HG03280 (cell line): Measurements from ENCODE around the gene LCMT1.
"Not testable (repeated sequence)": the region's sequence is repeated elsewhere in the genome, so short reads cannot be mapped to it uniquely, and the experiment has no call there.

ENCODE experiments used
- ATAC-seq: cut with Tn5 transposase; IDR thresholded peaks from one replicate; pipeline ENCODE4 v1.9.1; 2021; ENCODE audit warnings: mild to moderate bottlenecking, moderate library complexity; ENCODE audit not compliant: unreplicated experiment

Gene LCMT1

GRCh38 chr16:25111403-25112166 lies at the start of gene LCMT1:
Gene LCMT1 (plus strand): TSS chr16:25111742. CDS start chr16:25111884, 142 bp downstream.
- ATAC-seq, result peak; percentile 93

DNA sequence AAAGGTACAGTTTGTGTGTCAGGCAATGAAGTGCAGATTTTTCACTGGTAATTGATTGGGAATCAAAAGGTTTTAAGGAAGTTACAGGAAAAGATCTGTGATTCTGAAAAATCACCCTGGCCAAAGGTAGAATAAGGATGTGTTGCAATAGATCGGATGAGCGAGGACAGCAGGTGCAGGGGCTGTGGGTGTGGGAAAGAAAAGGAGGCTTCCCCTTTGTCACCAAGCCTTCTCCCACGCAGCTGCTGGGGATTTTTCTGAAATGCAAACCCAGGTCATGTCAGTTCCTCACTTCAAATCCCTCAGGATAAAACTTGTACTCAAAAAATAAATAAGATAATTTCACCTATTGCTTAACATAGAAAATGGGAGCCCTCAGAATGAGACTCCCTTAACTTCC lies 48.4 kb upstream of the LCMT1 start:
- no peak for ATAC-seq

- no peak for ATAC-seq
Observed at GRCh38 chr16:25063865-25064264, 47.7 kb upstream of the LCMT1 start.

- not testable (repeated sequence) for ATAC-seq
Observed at GRCh38 chr16:25064281-25064680, 47.3 kb upstream of the LCMT1 start.

DNA sequence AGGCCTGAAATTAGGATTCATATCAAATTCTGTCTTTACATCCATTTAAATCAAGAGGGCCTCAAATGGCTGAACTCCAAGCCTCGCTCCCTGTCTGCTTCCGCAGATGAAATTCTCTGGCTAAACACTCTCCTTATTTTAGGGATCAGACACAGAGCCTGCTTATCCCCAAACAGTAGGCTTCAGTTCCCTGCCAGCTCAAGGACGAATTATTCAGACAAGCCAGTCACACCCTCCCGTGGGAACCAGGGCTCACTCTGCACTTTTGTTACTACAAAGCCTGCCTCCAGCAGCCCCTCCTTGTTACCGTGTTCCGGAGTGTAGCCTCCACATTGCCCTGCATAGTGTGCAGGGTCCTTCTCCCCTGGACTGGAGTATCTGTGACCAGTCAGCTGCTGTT lies 46.6 kb upstream of the LCMT1 start:
- no peak for ATAC-seq

- no peak for ATAC-seq
Observed at GRCh38 chr16:25065899-25066298, 45.6 kb upstream of the LCMT1 start.

- ATAC-seq, result no peak
Observed at GRCh38 chr16:25066426-25066746, 45.2 kb upstream of the LCMT1 start.

DNA sequence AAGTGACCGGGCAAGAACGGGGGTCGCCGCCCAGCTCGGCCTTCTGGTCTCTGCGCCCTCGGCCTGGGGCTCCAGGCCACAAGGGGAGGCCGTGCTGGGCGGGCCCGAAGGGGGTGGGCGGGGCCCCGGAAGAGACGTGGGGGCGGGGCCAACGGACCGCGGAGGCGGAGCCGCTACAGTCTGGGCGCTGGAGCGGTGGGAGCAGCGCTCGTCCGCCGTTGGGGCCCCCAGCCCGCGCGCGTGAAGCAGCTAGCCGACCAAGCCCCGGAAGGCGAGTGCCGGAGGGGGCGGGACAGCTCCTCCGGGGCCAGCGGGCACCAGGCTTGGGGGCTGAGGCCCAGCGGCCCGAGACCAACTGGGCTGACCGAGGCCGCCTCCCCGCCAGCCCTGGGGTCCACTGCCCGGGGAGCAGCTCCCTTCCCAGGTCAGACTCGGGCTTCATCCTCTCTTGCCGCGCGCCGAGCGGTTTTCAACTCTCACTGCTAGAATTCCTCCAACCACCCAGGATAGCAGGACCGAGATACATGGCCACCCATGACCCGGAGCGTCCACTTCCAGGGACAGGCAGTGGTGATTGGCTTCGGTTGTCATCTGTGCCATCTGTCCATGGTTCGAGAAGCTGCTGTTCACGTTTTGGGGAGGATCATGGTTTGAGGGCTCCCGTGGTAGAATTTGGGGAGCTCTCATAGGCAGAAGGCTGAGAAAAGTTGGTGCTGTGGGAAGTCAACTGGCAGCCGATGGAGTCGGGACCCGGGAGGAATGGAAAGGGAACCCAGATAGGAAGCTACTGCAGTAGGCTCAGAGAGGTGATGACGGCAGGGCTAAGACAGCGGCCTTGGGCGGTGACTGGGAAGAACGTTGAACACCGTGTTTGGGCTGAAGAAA lies 44.6 kb upstream of the LCMT1 start:
- peak; percentile 93 for ATAC-seq

DNA sequence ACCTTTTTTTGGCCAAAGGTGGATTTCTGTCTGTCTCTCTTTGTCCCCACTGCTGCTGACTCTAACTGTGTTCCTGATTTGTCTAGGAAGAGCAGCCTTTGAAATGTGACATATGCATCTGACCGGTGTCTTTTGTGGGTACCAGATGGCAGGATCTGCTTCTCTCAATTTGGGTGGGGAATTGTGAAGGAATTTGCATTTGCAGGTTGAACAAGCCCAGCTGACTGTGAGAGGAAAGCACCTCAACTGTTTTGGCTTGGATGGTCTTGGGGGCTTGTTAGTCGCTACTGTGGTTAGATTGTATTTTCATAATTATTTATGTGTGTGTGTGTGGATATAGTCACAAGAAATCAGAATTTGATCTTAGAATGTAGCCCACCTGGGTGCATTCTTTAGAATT lies 37.7 kb upstream of the LCMT1 start:
- ATAC-seq, result no peak

DNA sequence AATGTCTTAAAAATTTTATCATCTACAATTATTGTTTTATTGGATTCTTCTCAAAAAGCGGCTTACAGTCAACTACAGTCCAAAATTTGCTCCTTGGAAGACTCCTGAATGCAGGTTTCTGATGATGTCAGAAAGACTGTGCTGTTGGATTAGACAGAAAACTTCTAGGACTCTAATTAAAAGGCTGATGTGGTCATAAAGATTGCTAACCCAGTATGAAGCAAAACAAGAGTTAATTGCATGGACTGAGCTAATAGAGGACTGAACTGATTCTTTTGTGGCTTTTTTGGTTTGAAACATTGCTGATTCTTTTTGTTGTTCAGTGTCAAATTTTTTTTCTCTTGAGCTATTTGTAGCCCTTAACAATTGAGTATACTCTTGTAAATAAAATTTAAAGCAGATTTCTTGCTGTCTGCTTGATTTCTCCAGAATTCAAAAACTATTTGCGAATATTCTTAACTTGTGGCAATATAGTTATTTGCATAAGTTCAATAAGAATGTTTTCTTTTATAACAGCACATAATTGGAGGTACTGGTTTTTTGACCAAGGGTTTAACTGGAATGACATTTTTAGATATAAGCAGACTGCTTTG lies 33.1 kb upstream of the LCMT1 start:
- ATAC-seq, result no peak

DNA sequence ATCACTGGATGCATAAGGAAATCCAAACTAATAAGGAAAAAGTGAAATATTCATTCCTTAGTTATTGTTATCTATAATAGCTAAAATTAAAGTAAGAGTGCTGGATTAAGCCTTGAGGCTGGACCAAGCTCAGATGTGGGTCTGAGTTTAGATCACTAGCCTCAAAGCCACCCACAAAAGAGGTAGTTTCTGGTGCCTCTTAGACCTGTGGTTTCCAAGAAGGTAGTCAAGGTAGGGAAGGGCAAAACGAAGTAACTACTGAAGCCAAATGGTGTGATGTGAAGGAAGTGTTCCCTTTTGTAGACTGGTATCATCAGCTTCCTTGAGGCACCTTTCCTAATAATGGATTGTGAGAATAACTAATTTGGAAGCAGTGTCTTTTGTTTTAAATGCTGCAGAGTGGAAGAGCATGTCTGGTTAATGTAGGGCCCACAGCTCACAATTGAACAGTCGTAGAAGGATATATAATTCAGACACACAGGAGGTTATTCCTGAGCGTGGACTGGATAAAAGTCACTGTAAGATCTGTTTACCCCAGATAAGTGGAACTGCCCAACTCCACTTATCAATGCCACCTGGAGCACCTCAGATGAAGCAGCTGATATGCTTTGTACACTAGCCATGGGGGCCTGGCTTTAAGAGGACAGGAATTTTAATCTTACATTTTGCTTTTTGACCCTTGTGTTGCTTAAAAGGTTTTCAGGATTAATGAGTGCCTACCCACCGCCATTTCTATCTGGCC lies 31.7 kb upstream of the LCMT1 start:
- no peak for ATAC-seq

DNA sequence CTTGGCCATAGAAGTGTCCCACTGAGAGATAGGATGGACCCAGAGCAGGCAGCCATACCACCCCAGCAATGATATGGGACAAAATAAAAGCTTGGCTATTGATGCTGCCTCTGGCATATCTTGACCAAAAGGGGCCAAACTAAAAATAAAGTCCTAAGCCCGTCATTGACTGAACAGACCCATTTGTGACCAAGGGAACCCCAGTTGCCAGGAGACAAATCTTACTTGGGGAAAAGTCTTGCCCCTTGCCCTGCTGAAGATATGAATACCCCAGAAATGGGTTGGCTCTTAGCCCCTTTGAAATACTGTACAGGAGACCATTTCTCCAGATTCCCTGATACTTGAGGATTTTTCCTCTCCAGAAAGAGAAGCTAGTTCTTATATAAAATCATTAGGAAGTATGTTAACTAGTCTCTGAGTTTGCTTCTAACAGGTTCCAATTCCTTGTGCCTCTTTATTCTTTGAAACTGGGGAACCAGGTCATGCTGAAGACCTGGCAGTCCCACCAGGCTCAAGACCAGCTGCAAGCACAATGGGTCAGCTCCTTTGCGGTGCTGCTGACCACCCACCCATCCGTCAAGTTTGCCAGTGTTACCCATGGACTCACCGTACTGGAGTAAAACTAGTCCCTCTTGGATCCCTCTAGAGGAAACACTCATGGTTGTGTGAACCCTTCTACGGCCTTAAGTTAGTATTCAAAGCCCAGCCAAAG lies 31.0 kb upstream of the LCMT1 start:
- no peak for ATAC-seq

DNA sequence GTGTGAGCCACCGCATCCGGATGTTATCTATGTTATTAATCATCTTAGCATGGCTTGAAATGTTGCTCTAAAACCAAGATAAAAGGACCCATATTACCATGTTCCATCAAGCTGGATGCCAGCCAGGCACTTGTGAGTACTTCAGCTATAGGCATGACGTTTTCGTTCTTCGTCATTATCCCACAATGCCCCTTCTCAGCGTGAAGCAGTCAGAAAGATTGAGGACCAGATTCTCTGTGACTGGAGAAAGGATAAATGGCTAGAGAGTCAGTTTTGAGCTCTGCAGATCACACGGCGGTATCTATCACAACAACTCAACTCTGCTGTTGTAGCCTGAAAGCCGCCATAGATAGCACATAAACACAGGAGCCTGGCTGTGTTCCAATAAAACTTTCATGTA lies 29.8 kb upstream of the LCMT1 start:
- no peak for ATAC-seq

DNA sequence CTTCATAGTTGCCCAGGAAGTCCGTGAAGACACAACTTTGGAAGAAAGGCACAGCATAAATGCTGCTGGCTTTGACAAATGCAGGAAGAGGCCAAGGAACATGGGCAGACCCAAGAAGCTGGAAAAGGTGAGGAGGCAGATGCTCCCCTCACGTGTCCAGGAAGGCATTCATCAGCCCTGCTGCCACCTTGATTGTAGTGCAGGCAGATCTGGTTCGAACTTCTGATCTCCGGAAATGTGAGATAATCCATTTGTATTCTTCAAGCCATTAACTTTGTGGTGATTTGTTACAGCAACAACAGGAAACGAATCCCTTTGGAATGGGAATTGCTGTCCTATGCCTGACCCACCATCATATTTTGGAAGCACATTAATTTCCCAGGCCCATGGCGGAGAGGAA lies 28.5 kb upstream of the LCMT1 start:
- no peak for ATAC-seq

GRCh38 chr16:25083701-25084100 lies 27.8 kb upstream of the LCMT1 start:
- ATAC-seq, result no peak

- ATAC-seq, result no peak
Observed at GRCh38 chr16:25084797-25085196, 26.7 kb upstream of the LCMT1 start.

DNA sequence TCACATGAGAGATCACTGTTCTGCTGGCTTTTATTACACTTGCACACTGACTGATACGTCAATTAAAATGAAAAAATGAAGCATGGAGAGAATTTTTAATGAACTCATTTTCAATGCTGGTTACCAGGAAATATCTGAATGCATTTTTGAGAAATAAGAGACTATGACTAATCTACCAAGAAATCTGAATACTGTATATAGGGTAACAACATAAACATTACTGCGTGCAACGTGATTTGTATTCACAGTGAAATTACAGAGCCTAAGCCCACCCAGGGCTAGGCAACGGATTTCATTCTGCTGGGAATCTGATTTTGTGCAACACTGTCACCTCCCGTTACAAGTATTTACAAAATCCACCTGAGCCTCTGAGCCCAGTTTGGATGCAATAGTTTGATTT lies 23.8 kb upstream of the LCMT1 start:
- ATAC-seq, result no peak

- ATAC-seq, result no peak
Observed at GRCh38 chr16:25089351-25089750, 22.2 kb upstream of the LCMT1 start.

GRCh38 chr16:25092441-25092840 lies 19.1 kb upstream of the LCMT1 start:
- no peak for ATAC-seq

DNA sequence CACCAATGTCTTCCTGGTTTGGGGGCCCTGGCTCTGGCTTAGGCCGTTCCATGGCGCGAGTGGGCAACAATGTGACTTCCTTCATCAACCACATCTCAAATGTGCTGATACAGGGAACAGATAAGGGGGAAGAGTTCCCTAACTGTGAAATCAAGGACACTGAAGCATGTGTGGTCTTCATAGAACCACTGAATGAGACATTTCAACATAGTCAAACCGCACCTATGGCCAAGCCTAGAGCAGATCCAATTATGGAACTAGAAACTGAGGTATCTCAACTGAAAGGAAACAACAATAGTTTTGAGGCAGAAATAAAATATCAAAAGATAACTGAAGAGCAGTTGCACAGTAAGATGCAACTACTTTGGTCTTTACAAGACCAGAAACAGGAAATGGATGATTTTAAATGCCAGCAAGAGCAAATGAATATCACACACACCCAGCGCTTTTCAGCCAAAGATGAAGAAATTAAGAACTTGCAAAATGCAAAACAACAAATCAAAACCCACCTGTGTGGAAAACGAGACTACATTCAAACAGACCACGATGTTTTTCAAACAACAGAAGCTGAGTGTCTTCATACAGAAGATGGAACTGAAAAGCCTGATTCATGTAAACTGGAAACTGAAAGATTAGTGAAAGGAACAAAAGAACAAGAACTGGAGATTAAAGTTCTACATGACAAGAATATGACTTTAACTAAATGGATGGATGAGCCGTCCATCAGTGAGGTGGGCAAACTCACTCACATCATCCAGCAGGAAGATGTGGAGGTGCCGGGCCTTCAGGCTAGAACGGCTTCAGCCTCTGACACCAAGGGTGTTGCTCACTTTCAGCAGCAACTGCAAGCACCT lies 18.1 kb upstream of the LCMT1 start:
- peak; percentile 73 for ATAC-seq
